Measurements from ENCODE around the gene LRRC53. TPM values are rescaled to one million over a fixed set of nuclear protein-coding genes. Genes with fewer than 3 reads are reported as not detected.

Gene LRRC53
- total RNA-seq, 1 experiment from 2014 or later = not detected

GRCh38 chr1:74423471-74423870, 88.9 kb downstream of the LRRC53 start (continued):
- no peak for TF ChIP-seq STAT6 (CRISPR knock-in tag; conservative IDR thresholded peaks at IDR 0.05; ENCODE audit: low read depth)
- TF ChIP-seq ETV6 (CRISPR knock-in tag; IDR thresholded peaks at IDR 0.05) = no peak
- TF ChIP-seq MLX (CRISPR knock-in tag; IDR thresholded peaks at IDR 0.05) = no peak
- TF ChIP-seq AR (CRISPR knock-in tag; IDR thresholded peaks at IDR 0.05) = no peak
- TF ChIP-seq IRF2 (CRISPR knock-in tag; IDR thresholded peaks at IDR 0.05; ENCODE audit: borderline replicate concordance, low read depth) = no peak
- TF ChIP-seq, protein P1, sequence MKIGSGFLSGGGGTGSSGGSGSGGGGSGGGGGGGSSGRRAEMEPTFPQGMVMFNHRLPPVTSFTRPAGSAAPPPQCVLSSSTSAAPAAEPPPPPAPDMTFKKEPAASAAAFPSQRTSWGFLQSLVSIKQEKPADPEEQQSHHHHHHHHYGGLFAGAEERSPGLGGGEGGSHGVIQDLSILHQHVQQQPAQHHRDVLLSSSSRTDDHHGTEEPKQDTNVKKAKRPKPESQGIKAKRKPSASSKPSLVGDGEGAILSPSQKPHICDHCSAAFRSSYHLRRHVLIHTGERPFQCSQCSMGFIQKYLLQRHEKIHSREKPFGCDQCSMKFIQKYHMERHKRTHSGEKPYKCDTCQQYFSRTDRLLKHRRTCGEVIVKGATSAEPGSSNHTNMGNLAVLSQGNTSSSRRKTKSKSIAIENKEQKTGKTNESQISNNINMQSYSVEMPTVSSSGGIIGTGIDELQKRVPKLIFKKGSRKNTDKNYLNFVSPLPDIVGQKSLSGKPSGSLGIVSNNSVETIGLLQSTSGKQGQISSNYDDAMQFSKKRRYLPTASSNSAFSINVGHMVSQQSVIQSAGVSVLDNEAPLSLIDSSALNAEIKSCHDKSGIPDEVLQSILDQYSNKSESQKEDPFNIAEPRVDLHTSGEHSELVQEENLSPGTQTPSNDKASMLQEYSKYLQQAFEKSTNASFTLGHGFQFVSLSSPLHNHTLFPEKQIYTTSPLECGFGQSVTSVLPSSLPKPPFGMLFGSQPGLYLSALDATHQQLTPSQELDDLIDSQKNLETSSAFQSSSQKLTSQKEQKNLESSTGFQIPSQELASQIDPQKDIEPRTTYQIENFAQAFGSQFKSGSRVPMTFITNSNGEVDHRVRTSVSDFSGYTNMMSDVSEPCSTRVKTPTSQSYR (CRISPR knock-in tag; IDR thresholded peaks at IDR 0.05) = no peak
- no peak for TF ChIP-seq EMX1 (CRISPR knock-in tag; IDR thresholded peaks at IDR 0.05)
- TF ChIP-seq RELA (CRISPR knock-in tag; IDR thresholded peaks at IDR 0.05; ENCODE audit: borderline replicate concordance) = no peak
- no peak for TF ChIP-seq ESRRA (CRISPR knock-in tag; IDR thresholded peaks at IDR 0.05; ENCODE audit: borderline replicate concordance)
- no peak for TF ChIP-seq IRF1 (CRISPR knock-in tag; IDR thresholded peaks at IDR 0.05)
- no peak for TF ChIP-seq JAZF1 (CRISPR knock-in tag; IDR thresholded peaks at IDR 0.05)
- TF ChIP-seq MXD4 (CRISPR knock-in tag; IDR thresholded peaks at IDR 0.05; ENCODE audit: borderline replicate concordance) = no peak
- TF ChIP-seq GRHL2 (CRISPR knock-in tag; IDR thresholded peaks at IDR 0.05; ENCODE audit: insufficient replicate concordance, severe bottlenecking) = no peak
- no peak for TF ChIP-seq ZNF396 (CRISPR knock-in tag; IDR thresholded peaks at IDR 0.05; ENCODE audit: borderline replicate concordance)

- ATAC-seq (no peak), DNase-seq (ENCODE audit: low spot score) (no peak)
- POLR2A ChIA-PET = no interaction called here
- TF ChIP-seq, protein P2, sequence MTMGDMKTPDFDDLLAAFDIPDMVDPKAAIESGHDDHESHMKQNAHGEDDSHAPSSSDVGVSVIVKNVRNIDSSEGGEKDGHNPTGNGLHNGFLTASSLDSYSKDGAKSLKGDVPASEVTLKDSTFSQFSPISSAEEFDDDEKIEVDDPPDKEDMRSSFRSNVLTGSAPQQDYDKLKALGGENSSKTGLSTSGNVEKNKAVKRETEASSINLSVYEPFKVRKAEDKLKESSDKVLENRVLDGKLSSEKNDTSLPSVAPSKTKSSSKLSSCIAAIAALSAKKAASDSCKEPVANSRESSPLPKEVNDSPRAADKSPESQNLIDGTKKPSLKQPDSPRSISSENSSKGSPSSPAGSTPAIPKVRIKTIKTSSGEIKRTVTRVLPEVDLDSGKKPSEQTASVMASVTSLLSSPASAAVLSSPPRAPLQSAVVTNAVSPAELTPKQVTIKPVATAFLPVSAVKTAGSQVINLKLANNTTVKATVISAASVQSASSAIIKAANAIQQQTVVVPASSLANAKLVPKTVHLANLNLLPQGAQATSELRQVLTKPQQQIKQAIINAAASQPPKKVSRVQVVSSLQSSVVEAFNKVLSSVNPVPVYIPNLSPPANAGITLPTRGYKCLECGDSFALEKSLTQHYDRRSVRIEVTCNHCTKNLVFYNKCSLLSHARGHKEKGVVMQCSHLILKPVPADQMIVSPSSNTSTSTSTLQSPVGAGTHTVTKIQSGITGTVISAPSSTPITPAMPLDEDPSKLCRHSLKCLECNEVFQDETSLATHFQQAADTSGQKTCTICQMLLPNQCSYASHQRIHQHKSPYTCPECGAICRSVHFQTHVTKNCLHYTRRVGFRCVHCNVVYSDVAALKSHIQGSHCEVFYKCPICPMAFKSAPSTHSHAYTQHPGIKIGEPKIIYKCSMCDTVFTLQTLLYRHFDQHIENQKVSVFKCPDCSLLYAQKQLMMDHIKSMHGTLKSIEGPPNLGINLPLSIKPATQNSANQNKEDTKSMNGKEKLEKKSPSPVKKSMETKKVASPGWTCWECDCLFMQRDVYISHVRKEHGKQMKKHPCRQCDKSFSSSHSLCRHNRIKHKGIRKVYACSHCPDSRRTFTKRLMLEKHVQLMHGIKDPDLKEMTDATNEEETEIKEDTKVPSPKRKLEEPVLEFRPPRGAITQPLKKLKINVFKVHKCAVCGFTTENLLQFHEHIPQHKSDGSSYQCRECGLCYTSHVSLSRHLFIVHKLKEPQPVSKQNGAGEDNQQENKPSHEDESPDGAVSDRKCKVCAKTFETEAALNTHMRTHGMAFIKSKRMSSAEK (CRISPR knock-in tag; IDR thresholded peaks at IDR 0.05; ENCODE audit: borderline replicate concordance) = no peak
- TF ChIP-seq ZNF423 (CRISPR knock-in tag; IDR thresholded peaks at IDR 0.05) (no peak), CREB1 (CRISPR knock-in tag; IDR thresholded peaks at IDR 0.05) (no peak), FOXP4 (CRISPR knock-in tag; IDR thresholded peaks at IDR 0.05) (no peak), HMGA2 (CRISPR knock-in tag; IDR thresholded peaks at IDR 0.05) (0 out of 2 replicates have a peak, but pooled peaks have one; percentile 11)
Measured at GRCh38 chr1:74422421-74423292, 89.8 kb downstream of the LRRC53 start.

More at GRCh38 chr1:74422421-74423292, 89.8 kb downstream of the LRRC53 start:
- no peaks in the 10 kb centered on the region for H3K27me3 Mint-ChIP-seq (ENCODE audit: low read depth)
- no peak overlapping the region for H3K4me3 Mint-ChIP-seq
- no peaks in the 10 kb centered on the region for H3K36me3 Mint-ChIP-seq
- H3K27ac Mint-ChIP-seq = no peak overlapping the region
- CTCF ChIA-PET = no interaction called here
- H3K9me3 Mint-ChIP-seq = no peaks in the 10 kb centered on the region
- H3K4me1 Mint-ChIP-seq = no peaks in the 10 kb centered on the region

Data from WTC11 (cell line).